GM12873 (cell line): ENCODE results near the gene KCNQ2.
A peak's percentile ranks its signal among the peaks of the same experiment; 100 is the strongest.

Experiments used
- CTCF ChIP-seq: IDR thresholded peaks from 2 replicates; pipeline ENCODE4 v1.5.1; 2012; ENCODE audit warnings: low read depth, mild to moderate bottlenecking, moderate library complexity, low read length, control low read depth; ENCODE audit not compliant: insufficient read depth; ENCODE audit errors: missing control alignments

The KCNQ2 gene

GRCh38 chr20:63495741-63496595 is 23.5 kb upstream of the KCNQ2 start:
- peak; percentile 90 for TF ChIP-seq CTCF

GRCh38 chr20:63495167-63495720 is 22.8 kb upstream of the KCNQ2 start:
- TF ChIP-seq CTCF = no peak

- TF ChIP-seq CTCF = no peak
Measured at GRCh38 chr20:63494420-63495166, 22.1 kb upstream of the KCNQ2 start.

GRCh38 chr20:63494084-63494419 is 21.6 kb upstream of the KCNQ2 start:
- TF ChIP-seq CTCF = no peak

- no peak for TF ChIP-seq CTCF
Measured at GRCh38 chr20:63493563-63494020, 21.1 kb upstream of the KCNQ2 start.

GRCh38 chr20:63492982-63493381 is 20.5 kb upstream of the KCNQ2 start:
- TF ChIP-seq CTCF = no peak

- TF ChIP-seq CTCF = no peak
Measured at GRCh38 chr20:63492518-63492917, 20.1 kb upstream of the KCNQ2 start.
